GM18499 (cell line): Measurements from ENCODE around the gene CYB561.
"Not testable (repeated sequence)": the region's sequence is repeated elsewhere in the genome, so short reads cannot be mapped to it uniquely, and the experiment has no call there.

Source experiments
- ATAC-seq: cut with Tn5 transposase; IDR thresholded peaks from one replicate; pipeline ENCODE4 v1.9.1; 2021; ENCODE audit warnings: moderate number of reproducible peaks; ENCODE audit not compliant: insufficient read depth, unreplicated experiment

CYB561 gene

GRCh38 chr17:63479495-63480184, 33.5 kb upstream of the CYB561 start:
- no peak for ATAC-seq

DNA sequence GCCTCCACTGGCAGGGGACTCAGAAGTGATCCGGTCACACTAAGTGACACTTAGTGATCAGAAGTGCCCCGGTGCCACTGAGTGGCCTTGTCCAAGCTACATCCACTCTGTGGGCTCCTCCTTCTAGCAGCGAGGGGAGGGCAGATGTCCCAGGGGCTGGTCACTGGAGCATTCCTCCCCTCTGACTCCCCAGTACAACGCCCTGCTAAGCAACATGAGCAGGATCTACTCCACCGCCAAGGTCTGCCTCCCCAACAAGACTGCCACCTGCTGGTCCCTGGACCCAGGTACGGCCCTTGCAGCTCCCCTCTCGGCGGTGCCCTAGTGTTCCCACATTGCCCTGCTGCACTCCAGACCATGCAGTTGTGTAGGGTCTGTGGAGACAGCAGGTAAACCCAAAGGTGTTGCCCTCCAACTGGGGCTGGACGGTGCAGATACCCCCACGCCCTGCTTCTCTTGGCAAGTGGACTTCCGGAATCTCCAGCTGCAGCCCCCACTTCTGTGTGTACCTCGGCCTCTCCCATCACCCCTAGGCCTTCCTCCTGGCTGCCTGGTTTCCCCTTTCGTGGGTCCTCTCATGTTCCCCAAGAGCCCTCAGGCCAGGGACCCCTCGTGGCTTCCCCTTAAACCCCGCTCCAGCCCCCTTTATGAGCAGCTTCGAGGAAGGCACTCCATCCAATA, 32.8 kb upstream of the CYB561 start:
- no peak for ATAC-seq

DNA sequence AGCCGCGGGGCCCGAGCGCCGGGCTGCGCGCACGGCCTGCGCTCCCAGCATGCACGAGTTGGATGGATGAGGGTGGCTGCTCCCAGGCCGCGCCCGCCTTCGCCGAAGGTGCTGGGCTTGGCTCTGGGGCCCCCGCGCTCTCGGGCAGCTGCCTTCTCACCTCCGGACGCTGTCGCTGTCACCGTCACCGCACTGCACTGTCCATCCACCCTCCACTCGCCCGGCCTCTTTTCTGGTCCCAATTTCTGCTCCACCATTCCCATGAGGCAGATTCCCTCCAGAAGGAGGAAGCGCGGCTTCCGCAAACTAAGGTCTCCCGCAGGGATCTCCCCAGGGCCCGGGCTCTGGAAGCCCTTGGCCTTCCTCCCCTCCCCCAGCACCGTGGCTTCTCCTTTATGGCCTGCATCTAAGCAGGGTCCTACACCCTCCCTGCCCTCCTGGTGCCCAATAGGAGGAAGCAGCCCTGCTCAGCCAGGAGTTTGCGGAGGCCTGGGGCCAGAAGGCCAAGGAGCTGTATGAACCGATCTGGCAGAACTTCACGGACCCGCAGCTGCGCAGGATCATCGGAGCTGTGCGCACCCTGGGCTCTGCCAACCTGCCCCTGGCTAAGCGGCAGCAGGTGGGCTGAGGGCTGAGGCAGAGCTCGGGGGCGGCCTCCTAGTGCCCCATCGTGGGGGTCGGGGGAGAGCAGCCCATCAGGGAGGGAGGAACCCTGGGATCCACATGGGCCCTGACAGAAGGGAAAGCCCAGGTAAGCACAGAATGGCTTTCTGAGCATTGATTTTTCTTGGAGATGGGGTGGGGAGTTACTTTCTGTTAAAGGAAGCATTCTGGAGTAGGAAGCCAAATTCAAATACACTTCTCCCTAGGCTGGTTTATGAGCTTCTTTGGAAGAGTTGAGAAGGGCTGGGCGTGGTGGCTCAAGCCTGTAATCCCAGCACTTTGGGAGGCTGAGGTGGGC, 31.7 kb upstream of the CYB561 start:
- no peak for ATAC-seq

DNA sequence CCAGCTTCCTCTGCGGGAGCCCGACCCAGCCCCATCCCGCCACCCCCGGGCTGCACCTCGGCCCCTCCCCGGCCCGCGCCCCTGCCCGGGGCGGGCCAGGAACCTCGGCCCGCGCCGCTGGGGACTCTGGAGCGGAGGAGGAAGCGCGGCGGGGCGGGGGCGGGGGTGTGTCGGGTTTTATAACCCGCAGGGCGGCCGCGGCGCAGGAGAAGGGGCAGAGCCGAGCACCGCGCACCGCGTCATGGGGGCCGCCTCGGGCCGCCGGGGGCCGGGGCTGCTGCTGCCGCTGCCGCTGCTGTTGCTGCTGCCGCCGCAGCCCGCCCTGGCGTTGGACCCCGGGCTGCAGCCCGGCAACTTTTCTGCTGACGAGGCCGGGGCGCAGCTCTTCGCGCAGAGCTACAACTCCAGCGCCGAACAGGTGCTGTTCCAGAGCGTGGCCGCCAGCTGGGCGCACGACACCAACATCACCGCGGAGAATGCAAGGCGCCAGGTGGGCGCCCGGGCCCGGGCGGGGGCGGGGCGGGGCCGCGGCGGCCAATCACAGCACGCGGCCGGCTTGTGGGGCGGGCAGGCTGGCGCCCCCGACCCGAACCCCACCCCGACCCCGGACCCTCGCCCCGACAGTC, 30.9 kb upstream of the CYB561 start, which contains the start of gene ACE:
ACE (plus strand) TSS at position 208 of the 626 bp plus-strand sequence; CDS start at position 242, 34 bp downstream.
- ATAC-seq = no peak

GRCh38 chr17:63476459-63476853, 30.4 kb upstream of the CYB561 start:
- ATAC-seq = no peak

DNA sequence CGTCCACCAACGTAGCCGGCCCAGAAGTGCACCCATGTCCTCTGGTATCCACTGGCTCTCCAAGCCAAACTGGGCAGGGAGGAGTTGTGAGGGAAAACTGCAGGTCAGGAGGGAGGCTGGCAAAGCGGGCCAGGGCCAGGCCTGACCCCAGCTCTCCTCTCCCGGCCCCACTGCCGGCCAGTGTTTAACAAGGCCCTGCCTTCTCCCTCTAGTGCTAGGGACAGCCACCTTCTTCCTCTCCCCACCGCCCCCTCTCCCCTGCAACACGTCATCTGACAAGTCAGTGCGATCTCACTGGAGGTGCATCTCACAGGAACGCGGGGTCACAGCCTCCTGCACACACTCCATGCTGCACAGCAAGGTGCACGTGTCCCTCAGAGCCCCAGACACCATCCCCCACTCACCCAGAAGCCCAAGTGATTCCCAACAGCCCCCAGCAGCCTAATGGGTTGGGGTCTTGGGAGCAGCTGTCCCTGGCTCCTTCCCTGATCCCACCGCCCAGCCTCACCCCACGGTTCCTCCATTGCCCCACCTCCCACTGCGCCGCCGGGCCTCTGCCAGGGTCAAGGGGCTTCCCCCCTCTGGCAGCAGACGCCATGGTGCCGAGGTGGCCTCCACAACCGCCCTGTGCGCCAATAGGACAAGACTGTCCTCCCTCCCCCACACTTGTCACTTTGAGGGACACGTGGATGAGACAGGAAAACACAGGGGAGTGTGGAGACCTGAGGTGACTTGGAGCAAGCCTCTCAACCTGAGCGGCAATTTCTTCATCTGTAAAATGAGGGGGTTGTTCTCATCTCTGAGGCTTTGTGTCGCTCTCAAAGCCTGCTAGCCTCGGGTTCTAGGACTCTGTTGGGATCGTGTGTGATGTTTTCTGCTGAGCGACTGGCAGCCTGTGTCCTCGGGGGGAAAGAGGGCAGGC, 29.6 kb upstream of the CYB561 start:
- no peak for ATAC-seq

- ATAC-seq = no peak
Observed at GRCh38 chr17:63474586-63475460, 28.7 kb upstream of the CYB561 start.

DNA sequence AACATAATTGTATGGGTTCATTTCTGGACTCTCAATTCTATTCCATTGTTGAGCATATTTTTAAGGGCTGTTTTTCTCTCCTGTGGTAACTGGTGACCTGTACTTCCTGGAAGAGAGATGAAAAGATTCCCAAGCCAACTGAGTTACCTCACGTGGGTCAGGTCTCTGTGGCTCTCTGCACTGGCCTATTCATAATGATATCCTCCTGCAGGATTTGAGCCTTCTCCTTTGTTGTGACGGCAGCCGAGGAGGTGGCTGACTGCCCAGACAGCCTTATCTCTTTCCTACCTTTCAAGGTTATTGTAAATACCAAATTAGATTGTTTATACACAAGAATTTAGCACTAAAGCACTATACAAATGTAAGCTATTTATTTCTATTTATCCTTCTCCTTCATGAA, 28.1 kb upstream of the CYB561 start:
- ATAC-seq = no peak

DNA sequence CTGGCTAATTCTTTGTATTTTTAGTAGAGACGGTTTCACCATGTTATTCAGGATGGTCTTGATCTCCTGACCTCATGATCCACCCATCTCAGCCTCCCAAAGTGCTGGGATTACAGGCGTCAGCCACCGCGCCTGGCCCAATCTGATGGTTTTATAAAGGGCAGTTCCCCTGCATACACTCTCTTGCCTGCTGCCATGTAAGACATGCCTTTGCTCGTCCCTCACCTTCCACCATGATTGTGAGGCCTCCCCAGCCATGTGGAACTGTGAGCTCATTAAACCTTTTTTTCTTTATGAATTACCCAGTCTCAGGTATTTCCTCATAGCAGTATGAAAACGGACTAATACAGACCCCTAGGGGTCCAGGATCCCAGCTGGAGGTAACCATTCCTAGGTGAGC, 22.0 kb upstream of the CYB561 start:
- not testable (repeated sequence) for ATAC-seq

DNA sequence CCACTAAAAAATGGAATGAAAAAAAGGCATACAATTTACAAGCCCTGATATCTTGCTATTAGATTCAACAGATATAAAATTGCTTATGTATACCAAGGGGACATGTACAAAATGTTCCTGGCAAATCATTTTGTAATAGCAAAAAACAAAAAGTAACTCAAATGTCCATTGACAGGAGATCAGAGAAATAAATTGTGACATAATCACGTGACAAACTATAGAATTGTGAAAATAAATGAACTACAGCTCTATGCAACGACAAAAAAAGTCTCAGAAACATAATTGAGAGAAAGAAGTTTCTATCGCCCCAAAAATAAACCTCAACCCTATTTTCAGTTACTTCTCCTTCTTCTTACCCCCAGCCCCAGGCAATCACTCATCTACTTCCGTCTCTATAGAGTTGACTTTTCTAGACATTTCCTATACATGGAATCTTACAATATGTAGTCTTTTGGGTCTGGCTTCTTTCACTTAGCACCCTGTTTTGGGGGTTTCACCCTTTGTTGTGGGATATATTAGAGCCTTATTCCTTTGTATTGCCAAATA, 18.7 kb upstream of the CYB561 start:
- ATAC-seq = no peak

- no peak for ATAC-seq
Observed at GRCh38 chr17:63463771-63464170, 17.7 kb upstream of the CYB561 start.

- ATAC-seq = no peak
Observed at GRCh38 chr17:63460018-63460417, 13.9 kb upstream of the CYB561 start.

DNA sequence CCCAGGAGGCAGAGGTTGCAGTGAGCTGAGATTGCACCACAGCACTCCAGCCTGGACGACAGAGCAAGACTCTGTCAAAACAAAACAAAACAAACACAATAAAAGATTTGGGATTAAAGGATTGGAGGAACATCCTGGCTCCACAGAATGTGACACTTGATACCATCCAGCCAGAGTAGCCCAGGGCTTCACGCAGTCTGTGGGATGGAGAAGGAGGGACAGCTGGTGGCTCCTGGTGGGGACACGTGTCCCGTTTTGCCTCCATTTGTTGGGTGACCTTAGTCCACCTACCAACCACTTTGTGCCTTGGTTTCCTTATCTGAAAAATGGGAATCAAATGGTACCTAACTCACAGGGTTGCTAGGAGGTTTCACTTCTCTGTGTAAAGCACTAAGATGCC, 12.4 kb upstream of the CYB561 start:
- ATAC-seq = no peak

GRCh38 chr17:63455417-63455816, 9.3 kb upstream of the CYB561 start:
- ATAC-seq = no peak

- ATAC-seq = no peak
Observed at GRCh38 chr17:63454915-63455314, 8.8 kb upstream of the CYB561 start.

- not testable (repeated sequence) for ATAC-seq
Observed at GRCh38 chr17:63454357-63454756, 8.3 kb upstream of the CYB561 start.

DNA sequence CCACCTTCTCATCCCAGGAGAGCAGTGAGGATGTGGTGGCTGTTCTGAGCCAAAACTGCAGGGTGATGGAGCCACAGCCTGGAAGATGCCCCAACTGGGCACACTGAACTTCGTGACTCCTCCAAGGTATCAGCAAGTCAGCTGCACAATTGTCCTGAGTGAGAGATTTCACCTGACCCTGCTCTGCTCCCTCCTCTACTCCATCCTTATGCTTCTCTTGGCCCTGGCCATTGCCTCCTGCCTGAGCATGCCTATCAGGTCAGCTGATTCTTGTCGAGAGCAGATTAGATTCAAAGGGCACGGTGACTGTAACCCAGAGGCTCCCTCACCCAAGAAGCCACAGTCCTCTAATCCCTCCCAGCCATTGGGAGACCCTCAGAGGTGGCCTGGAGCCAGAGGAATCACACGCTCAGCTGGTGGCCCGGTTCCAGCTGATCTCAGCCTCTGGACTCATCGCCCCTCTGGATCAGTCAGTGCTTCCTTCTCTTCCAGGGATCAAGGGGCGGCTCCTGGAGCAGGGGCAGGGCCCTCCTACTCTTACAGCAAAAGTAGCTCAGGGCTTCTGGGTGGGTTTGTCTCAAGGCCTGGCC, 7.0 kb upstream of the CYB561 start:
- ATAC-seq = no peak
